PC-3 (cell line): Measurements from ENCODE around the gene NR3C1.

Source experiments
- EZH2 ChIP-seq: fragments of 300-600 bp; sonication (generic); IDR thresholded peaks from one replicate; pipeline ENCODE4 v1.6.1; 2017; ENCODE audit warnings: antibody characterized with exemption, mild to moderate bottlenecking, low read length; ENCODE audit not compliant: unreplicated experiment
- EZH2phosphoT487 ChIP-seq: fragments of 300-600 bp; sonication (generic); IDR thresholded peaks from 2 replicates; pipeline ENCODE4 v1.6.1; 2018; ENCODE audit warnings: mild to moderate bottlenecking, antibody characterized with exemption, low read length, borderline replicate concordance
- TF ChIP-seq, protein P1 (sequence below): fragments of 300-600 bp; sonication (generic); conservative IDR thresholded peaks from 2 replicates; pipeline ENCODE4 v1.5.1; 2017; ENCODE audit warnings: antibody characterized with exemption, low read depth, mild to moderate bottlenecking, low read length

DNA sequence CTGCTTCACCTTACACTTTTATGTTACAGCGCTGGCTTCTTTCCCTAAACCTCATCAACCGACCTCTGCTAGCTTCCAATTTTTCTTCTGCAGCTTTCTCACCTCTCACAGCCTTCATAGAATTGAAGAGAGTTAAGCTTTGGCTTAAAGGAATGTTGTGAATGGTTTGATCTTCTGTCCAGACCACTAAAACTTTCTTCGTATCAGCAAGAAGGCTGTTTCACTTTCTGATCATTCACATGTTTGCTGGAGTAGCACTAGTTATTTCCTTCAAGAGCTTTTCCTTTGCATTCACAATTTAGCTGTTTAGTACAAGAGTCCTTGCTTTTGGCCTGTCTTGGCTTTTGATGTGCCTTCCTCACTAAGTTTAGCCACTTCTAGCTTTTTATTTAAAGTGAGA lies 49.5 kb downstream of the NR3C1 start:
- TF ChIP-seq, protein P1, sequence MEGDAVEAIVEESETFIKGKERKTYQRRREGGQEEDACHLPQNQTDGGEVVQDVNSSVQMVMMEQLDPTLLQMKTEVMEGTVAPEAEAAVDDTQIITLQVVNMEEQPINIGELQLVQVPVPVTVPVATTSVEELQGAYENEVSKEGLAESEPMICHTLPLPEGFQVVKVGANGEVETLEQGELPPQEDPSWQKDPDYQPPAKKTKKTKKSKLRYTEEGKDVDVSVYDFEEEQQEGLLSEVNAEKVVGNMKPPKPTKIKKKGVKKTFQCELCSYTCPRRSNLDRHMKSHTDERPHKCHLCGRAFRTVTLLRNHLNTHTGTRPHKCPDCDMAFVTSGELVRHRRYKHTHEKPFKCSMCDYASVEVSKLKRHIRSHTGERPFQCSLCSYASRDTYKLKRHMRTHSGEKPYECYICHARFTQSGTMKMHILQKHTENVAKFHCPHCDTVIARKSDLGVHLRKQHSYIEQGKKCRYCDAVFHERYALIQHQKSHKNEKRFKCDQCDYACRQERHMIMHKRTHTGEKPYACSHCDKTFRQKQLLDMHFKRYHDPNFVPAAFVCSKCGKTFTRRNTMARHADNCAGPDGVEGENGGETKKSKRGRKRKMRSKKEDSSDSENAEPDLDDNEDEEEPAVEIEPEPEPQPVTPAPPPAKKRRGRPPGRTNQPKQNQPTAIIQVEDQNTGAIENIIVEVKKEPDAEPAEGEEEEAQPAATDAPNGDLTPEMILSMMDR, result no peak
- TF ChIP-seq EZH2 (no peak), EZH2phosphoT487 (no peak)
